Mesenchymal stem cell (in vitro differentiated cells and primary cell): ENCODE results near the gene CUL4A.
"Not testable (repeated sequence)": the region's sequence is repeated elsewhere in the genome, so short reads cannot be mapped to it uniquely, and the experiment has no call there.

Experiments
- DNase-seq: peaks from one replicate; pipeline ENCODE4 v3.0.0-alpha.2; 2013
- H2AFZ ChIP-seq: one replicate; pipeline ENCODE4 v1.6.1; 2013; ENCODE audit warnings: low read depth, mild to moderate bottlenecking, control low read depth, inconsistent platforms, low read length, moderate library complexity
- H2AK5ac ChIP-seq: 2 replicates; pipeline ENCODE4 v1.6.1; 2013; ENCODE audit warnings: low read length, moderate library complexity, mild to moderate bottlenecking, inconsistent platforms; ENCODE audit not compliant: severe bottlenecking
- H2BK120ac ChIP-seq: one replicate; pipeline ENCODE4 v1.6.1; 2013; ENCODE audit warnings: low read depth, mild to moderate bottlenecking, inconsistent platforms, low read length, moderate library complexity
- H2BK12ac ChIP-seq, 2 experiments: one replicate each; pipeline ENCODE4 v1.6.1; 2013; ENCODE audit warnings: inconsistent platforms in 2 of 2, low read length in 2 of 2, mild to moderate bottlenecking in 2 of 2, moderate library complexity in 2 of 2, control low read depth in 1 of 2
- H2BK15ac ChIP-seq: one replicate; pipeline ENCODE4 v1.6.1; 2013; ENCODE audit warnings: mild to moderate bottlenecking, low read depth, inconsistent platforms; ENCODE audit not compliant: poor library complexity, severe bottlenecking
- H2BK5ac ChIP-seq: 2 replicates; pipeline ENCODE4 v1.6.1; 2013; ENCODE audit warnings: low read depth, mild to moderate bottlenecking, low read length, control low read depth, inconsistent platforms; ENCODE audit not compliant: poor library complexity, severe bottlenecking
- H3K14ac ChIP-seq, 2 experiments: one replicate each; pipeline ENCODE4 v1.6.1; 2013; ENCODE audit warnings: inconsistent platforms in 2 of 2, low read length in 2 of 2, control low read depth in 1 of 2, mild to moderate bottlenecking in 1 of 2, moderate library complexity in 1 of 2
- H3K18ac ChIP-seq, 2 experiments: one replicate each; pipeline ENCODE4 v1.6.1; 2013; ENCODE audit warnings: inconsistent platforms in 2 of 2, low read length in 2 of 2, control low read depth in 1 of 2, low read depth in 1 of 2, mild to moderate bottlenecking in 1 of 2
- H3K23ac ChIP-seq, 2 experiments: one replicate each; pipeline ENCODE4 v1.6.1; 2013; ENCODE audit warnings: inconsistent platforms in 2 of 2, low read length in 2 of 2, mild to moderate bottlenecking in 2 of 2, moderate library complexity in 2 of 2, control low read depth in 1 of 2
- H3K27ac ChIP-seq: 2 replicates; pipeline ENCODE4 v1.5.1; 2013; ENCODE audit warnings: mild to moderate bottlenecking, moderate library complexity, low read length, control low read depth, inconsistent platforms; ENCODE audit not compliant: poor library complexity, severe bottlenecking
- H3K27me3 ChIP-seq, 2 experiments: 2 replicates each; pipeline versions ENCODE4 v1.6.1 to v1.7.0; 2013; ENCODE audit warnings: low read length in 2 of 2, mild to moderate bottlenecking in 2 of 2, moderate library complexity in 2 of 2, control low read depth in 1 of 2, inconsistent platforms in 1 of 2; ENCODE audit not compliant: control insufficient read depth in 1 of 2, insufficient read depth in 1 of 2
- H3K36me3 ChIP-seq, 2 experiments: 2 replicates each; pipeline versions ENCODE4 v1.6.1 to v1.7.0; 2013; ENCODE audit warnings: low read length in 2 of 2, control low read depth in 1 of 2, inconsistent platforms in 1 of 2, low read depth in 1 of 2, mild to moderate bottlenecking in 1 of 2; ENCODE audit not compliant: insufficient read depth in 2 of 2, control insufficient read depth in 1 of 2
- H3K4ac ChIP-seq, 2 experiments: one replicate each; pipeline ENCODE4 v1.6.1; 2013; ENCODE audit warnings: inconsistent platforms in 2 of 2, low read length in 2 of 2, mild to moderate bottlenecking in 2 of 2, moderate library complexity in 2 of 2, control low read depth in 1 of 2, low read depth in 1 of 2
- H3K4me1 ChIP-seq: 2 replicates; pipeline ENCODE4 v1.6.1; 2013; ENCODE audit warnings: low read depth, low read length, control low read depth; ENCODE audit not compliant: control insufficient read depth, insufficient read depth
- H3K4me2 ChIP-seq: 2 replicates; pipeline ENCODE4 v1.6.1; 2013; ENCODE audit warnings: low read length, mild to moderate bottlenecking, inconsistent platforms; ENCODE audit not compliant: poor library complexity, severe bottlenecking
- H3K4me3 ChIP-seq, 2 experiments: 2 replicates each; pipeline versions ENCODE4 v1.5.1 to v1.7.0; 2013; ENCODE audit warnings: low read length in 2 of 2, mild to moderate bottlenecking in 2 of 2, control low read depth in 1 of 2, low read depth in 1 of 2; ENCODE audit not compliant: insufficient read depth in 1 of 2
- H3K79me1 ChIP-seq: replicated peaks from 2 replicates; pipeline ENCODE4 v1.6.1; 2013; ENCODE audit warnings: mild to moderate bottlenecking, control low read depth, low read length, inconsistent platforms; ENCODE audit not compliant: poor library complexity, severe bottlenecking
- H3K9ac ChIP-seq: 2 replicates; pipeline ENCODE4 v1.7.0; 2013; ENCODE audit warnings: mild to moderate bottlenecking, low read length, moderate library complexity
- H3K9me3 ChIP-seq: 2 replicates; pipeline ENCODE4 v1.7.0; 2013; ENCODE audit warnings: mild to moderate bottlenecking, low read length; ENCODE audit not compliant: control insufficient read depth
- H4K8ac ChIP-seq: one replicate; pipeline ENCODE4 v1.6.1; 2013; ENCODE audit warnings: inconsistent platforms, mild to moderate bottlenecking, low read length, moderate library complexity
- H4K91ac ChIP-seq: one replicate; pipeline ENCODE4 v1.6.1; 2013; ENCODE audit warnings: mild to moderate bottlenecking, low read length, inconsistent platforms
- WGBS: methylation state at CpG from one replicate; pipeline ENCODE4 v1.1.7; 2013; ENCODE audit warnings: mixed read lengths; 5-methylcytosine and 5-hydroxymethylcytosine counted together

CUL4A gene

GRCh38 chr13:113238536-113238935 is 29.1 kb downstream of the CUL4A start:
- no peak overlapping the region for H2BK12ac ChIP-seq
- H3K4me3 ChIP-seq: no peak overlapping the region
- no peak overlapping the region for H3K4ac ChIP-seq
- H4K8ac ChIP-seq: no peak overlapping the region
- H3K14ac ChIP-seq: no peak overlapping the region
- peaks cover 4% of the 10 kb centered on the region for H3K4me1 ChIP-seq
- no peaks in the 10 kb centered on the region for H3K27me3 ChIP-seq
- H3K4me2 ChIP-seq: no peak overlapping the region
- H2BK15ac ChIP-seq: no peak overlapping the region
- H3K18ac ChIP-seq: no peak overlapping the region
- H3K27ac ChIP-seq: no peak overlapping the region
- no peak overlapping the region for H2AK5ac ChIP-seq
- no peak overlapping the region for H4K91ac ChIP-seq
- no peaks in the 10 kb centered on the region for H3K9me3 ChIP-seq
- H3K23ac ChIP-seq: no peak overlapping the region
- no peak overlapping the region for H3K9ac ChIP-seq
- DNase-seq: no peak
- no peak overlapping the region for H2AFZ ChIP-seq
- no peak overlapping the region for H2BK5ac ChIP-seq
- H2BK120ac ChIP-seq: no peak overlapping the region
- WGBS: 94% methylated on average over 3 of the region's 4 CpGs
- H3K79me1 ChIP-seq: peaks cover 13% of the 10 kb centered on the region
- H3K36me3 ChIP-seq: peaks cover 32 to 93% of the 10 kb centered on the region in 2 experiments

- H2BK120ac ChIP-seq: no peak overlapping the region
- H2BK12ac ChIP-seq: no peak overlapping the region
- no peak overlapping the region for H3K9ac ChIP-seq
- no peak overlapping the region for H3K4me2 ChIP-seq
- DNase-seq: no peak
- no peak overlapping the region for H2BK15ac ChIP-seq
- peaks cover 4% of the 10 kb centered on the region for H3K4me1 ChIP-seq
- H3K79me1 ChIP-seq: peaks cover 11% of the 10 kb centered on the region
- no peak overlapping the region for H4K8ac ChIP-seq
- WGBS: 98% methylated on average over 15 of the region's 15 CpGs
- peaks cover 35 to 93% of the 10 kb centered on the region in 2 experiments for H3K36me3 ChIP-seq
- H3K4ac ChIP-seq: no peak overlapping the region
- H3K27ac ChIP-seq: no peak overlapping the region
- no peak overlapping the region for H3K14ac ChIP-seq
- H2AFZ ChIP-seq: no peak overlapping the region
- no peaks in the 10 kb centered on the region for H3K9me3 ChIP-seq
- H2BK5ac ChIP-seq: no peak overlapping the region
- no peak overlapping the region for H4K91ac ChIP-seq
- H3K27me3 ChIP-seq: no peaks in the 10 kb centered on the region
- no peak overlapping the region for H3K4me3 ChIP-seq
- no peak overlapping the region for H3K18ac ChIP-seq
- no peak overlapping the region for H2AK5ac ChIP-seq
- no peak overlapping the region for H3K23ac ChIP-seq
Observed at GRCh38 chr13:113239357-113239756, 29.9 kb downstream of the CUL4A start.

- WGBS: 98% methylated on average over 6 of the region's 6 CpGs
- no peak overlapping the region for H3K4ac ChIP-seq
- H2BK15ac ChIP-seq: no peak overlapping the region
- no peak overlapping the region for H4K91ac ChIP-seq
- H3K79me1 ChIP-seq: peaks cover 10% of the 10 kb centered on the region
- H2AK5ac ChIP-seq: no peak overlapping the region
- H3K14ac ChIP-seq: no peak overlapping the region
- H2BK12ac ChIP-seq: peak overlapping the region in 1 of 2 experiments; percentile 54
- H3K4me2 ChIP-seq: no peak overlapping the region
- H3K27ac ChIP-seq: no peak overlapping the region
- H3K4me1 ChIP-seq: peaks cover 2% of the 10 kb centered on the region
- no peak overlapping the region for H2AFZ ChIP-seq
- H3K36me3 ChIP-seq: peaks cover 38 to 93% of the 10 kb centered on the region in 2 experiments
- H2BK5ac ChIP-seq: no peak overlapping the region
- H3K9me3 ChIP-seq: no peaks in the 10 kb centered on the region
- H3K18ac ChIP-seq: no peak overlapping the region
- no peak overlapping the region for H4K8ac ChIP-seq
- DNase-seq: no peak
- no peak overlapping the region for H3K23ac ChIP-seq
- H3K27me3 ChIP-seq: no peaks in the 10 kb centered on the region
- no peak overlapping the region for H3K4me3 ChIP-seq
- H2BK120ac ChIP-seq: no peak overlapping the region
- H3K9ac ChIP-seq: no peak overlapping the region
Observed at GRCh38 chr13:113239986-113240385, 30.6 kb downstream of the CUL4A start.

GRCh38 chr13:113241623-113242022 is 32.2 kb downstream of the CUL4A start:
- H3K36me3 ChIP-seq: peaks cover 46 to 95% of the 10 kb centered on the region in 2 experiments
- H2BK120ac ChIP-seq, H3K14ac ChIP-seq, H3K27me3 ChIP-seq, DNase-seq, H3K4me2 ChIP-seq, H3K27ac ChIP-seq, H3K9ac ChIP-seq, H2AK5ac ChIP-seq, H2BK15ac ChIP-seq, H2AFZ ChIP-seq, H4K8ac ChIP-seq, H3K4ac ChIP-seq, H3K18ac ChIP-seq, H3K79me1 ChIP-seq, H3K4me3 ChIP-seq, H2BK12ac ChIP-seq, H3K4me1 ChIP-seq, H4K91ac ChIP-seq, H3K9me3 ChIP-seq, H3K23ac ChIP-seq, H2BK5ac ChIP-seq: not testable (repeated sequence)
- over 99% methylated on average over 6 of the region's 8 CpGs for WGBS
